ENCODE data around the gene MS4A13. TPM values are rescaled to one million over a fixed set of nuclear protein-coding genes. Genes with fewer than 3 reads are reported as not detected.
"Not testable (repeated sequence)": the region's sequence is repeated elsewhere in the genome, so short reads cannot be mapped to it uniquely, and the experiment has no call there.

Gene MS4A13
- polyA plus RNA-seq, 1 of the 3 experiments (the other 2 are of a cell fraction) = not detected

DNA sequence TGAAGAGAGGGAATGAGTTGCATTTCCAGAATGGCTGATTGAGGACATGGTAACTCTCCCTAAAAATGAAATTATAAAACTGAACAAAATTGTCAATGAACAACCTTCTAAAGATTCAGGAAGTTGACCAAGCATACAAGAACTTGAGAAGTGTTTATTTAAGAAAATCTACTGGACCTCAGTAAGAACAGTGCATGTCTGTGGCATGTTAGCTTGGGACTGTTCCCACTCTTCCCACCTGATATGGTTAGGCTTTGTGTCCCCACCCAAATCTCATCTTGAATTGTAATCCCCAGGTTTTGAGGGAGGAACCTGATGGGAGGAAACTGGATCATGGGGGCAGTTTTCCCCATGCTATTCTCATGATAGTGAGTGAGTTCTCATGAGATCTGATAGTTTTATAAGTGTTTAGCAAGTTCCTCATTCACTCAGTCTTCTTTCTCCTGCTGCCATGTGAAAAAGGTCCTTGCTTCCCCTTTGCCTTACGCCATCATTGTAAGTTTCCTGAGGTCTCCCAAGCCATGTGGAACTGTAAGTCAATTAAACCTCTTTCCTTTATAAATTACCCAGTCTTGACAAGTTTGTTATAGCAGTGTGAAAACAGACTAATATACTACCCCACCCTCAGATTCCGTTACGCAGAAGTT, 15.4 kb downstream of the MS4A13 start:
- Histone ChIP-seq H3F3A (replicated peaks; ENCODE audit: insufficient read depth) (no peaks in the 10 kb centered on the region), H3K79me2 (ENCODE audit: insufficient read depth) (no peaks in the 10 kb centered on the region), H3K36me3 (replicated peaks in 1 of 2; ENCODE audit: control insufficient read depth in 1 of 2, insufficient read depth in 2 of 2, low read length in 1 of 2) (no peaks in the 10 kb centered on the region), H3K27ac (ENCODE audit: low read depth in 2 of 2, low read length in 1 of 2) (no peak overlapping the region), H3K9me2 (no peaks in the 10 kb centered on the region), H3K9ac (no peak overlapping the region), H3K27me3 (ENCODE audit: insufficient read depth) (no peaks in the 10 kb centered on the region), H4K20me1 (ENCODE audit: insufficient read depth) (no peaks in the 10 kb centered on the region), H3K9me3 (no peaks in the 10 kb centered on the region), H3K4me3 (ENCODE audit: low read depth in 2 of 2, low read length in 1 of 2) (no peak overlapping the region), H3K4me2 (no peak overlapping the region), H2AFZ (ENCODE audit: low read depth) (no peak overlapping the region), H3K4me1 (ENCODE audit: control insufficient read depth in 1 of 2, insufficient read depth in 2 of 2, low read depth in 1 of 2, low read length in 1 of 2) (no peaks in the 10 kb centered on the region)
- ChIA-PET POLR2A (no interaction called here), CTCF (no interaction called here)
- DNase-seq = no peak
- TF ChIP-seq YY1 (IDR thresholded peaks at IDR 0.05; ENCODE audit: low read depth) (no peak), FOSL2 (IDR thresholded peaks at IDR 0.05; ENCODE audit: borderline replicate concordance, low read depth) (no peak)
- whole genome bisulfite sequencing (ENCODE audit: low lambda C conversion rate) = 11% methylated on average over 3 of the region's 3 CpGs

DNA sequence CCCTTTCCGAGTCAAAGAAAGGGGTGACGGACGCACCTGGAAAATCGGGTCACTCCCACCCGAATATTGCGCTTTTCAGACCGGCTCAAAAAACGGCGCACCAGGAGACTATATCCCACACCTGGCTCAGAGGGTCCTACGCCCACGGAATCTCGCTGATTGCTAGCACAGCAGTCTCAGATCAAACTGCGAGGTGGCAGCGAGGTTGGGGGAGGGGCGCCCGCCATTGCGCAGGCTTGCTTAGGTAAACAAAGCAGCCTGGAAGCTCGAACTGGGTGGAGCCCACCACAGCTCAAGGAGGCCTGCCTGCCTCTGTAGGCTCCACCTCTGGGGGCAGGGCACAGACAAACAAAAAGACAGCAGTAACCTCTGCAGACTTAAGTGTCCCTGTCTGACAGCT, 17.2 kb downstream of the MS4A13 start:
- H2AFZ ChIP-seq (ENCODE audit: low read depth); CTCF ChIA-PET; H3K36me3 ChIP-seq (replicated peaks in 1 of 2; ENCODE audit: control insufficient read depth in 1 of 2, insufficient read depth in 2 of 2, low read length in 1 of 2); H3K79me2 ChIP-seq (ENCODE audit: insufficient read depth); H3K27me3 ChIP-seq (ENCODE audit: insufficient read depth); H3K4me1 ChIP-seq (ENCODE audit: control insufficient read depth in 1 of 2, insufficient read depth in 2 of 2, low read depth in 1 of 2, low read length in 1 of 2); H3K9me2 ChIP-seq; H3K9me3 ChIP-seq; H3K27ac ChIP-seq (ENCODE audit: low read depth in 2 of 2, low read length in 1 of 2); DNase-seq; H3K4me3 ChIP-seq (ENCODE audit: low read depth in 2 of 2, low read length in 1 of 2); POLR2A ChIA-PET; H3F3A ChIP-seq (replicated peaks; ENCODE audit: insufficient read depth); H4K20me1 ChIP-seq (ENCODE audit: insufficient read depth); H3K9ac ChIP-seq; H3K4me2 ChIP-seq: not testable (repeated sequence)
- 14% methylated on average over 11 of the region's 18 CpGs for WGBS (ENCODE audit: low lambda C conversion rate)

DNA sequence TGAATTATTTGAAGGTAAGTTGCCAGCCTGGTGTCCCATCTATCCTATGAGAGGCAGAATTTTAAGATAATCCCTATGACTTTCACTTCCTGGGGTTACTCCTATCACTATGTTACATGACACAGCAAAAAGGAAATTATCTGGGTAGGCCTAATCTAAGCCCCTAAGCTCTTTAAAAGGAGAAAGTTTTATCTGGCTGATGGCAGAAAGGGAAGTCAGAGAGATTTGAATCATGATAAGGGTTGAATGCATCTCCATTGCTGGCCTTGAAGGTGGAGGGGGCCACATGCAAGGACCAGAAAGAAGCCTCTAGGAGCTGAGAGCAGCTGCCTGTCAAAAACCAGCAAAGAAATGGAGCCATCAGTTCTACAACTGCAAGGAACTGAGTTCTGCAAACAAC, 23.4 kb downstream of the MS4A13 start:
- H3K9me2 ChIP-seq; CTCF ChIA-PET; H3K79me2 ChIP-seq (ENCODE audit: insufficient read depth); H3K4me1 ChIP-seq (ENCODE audit: control insufficient read depth in 1 of 2, insufficient read depth in 2 of 2, low read depth in 1 of 2, low read length in 1 of 2); POLR2A ChIA-PET; H3F3A ChIP-seq (replicated peaks; ENCODE audit: insufficient read depth); DNase-seq; H3K27ac ChIP-seq (ENCODE audit: low read depth in 2 of 2, low read length in 1 of 2); H3K4me3 ChIP-seq (ENCODE audit: low read depth in 2 of 2, low read length in 1 of 2); H4K20me1 ChIP-seq (ENCODE audit: insufficient read depth); H2AFZ ChIP-seq (ENCODE audit: low read depth); H3K36me3 ChIP-seq (replicated peaks in 1 of 2; ENCODE audit: control insufficient read depth in 1 of 2, insufficient read depth in 2 of 2, low read length in 1 of 2); H3K9ac ChIP-seq; H3K4me2 ChIP-seq; H3K27me3 ChIP-seq (ENCODE audit: insufficient read depth); H3K9me3 ChIP-seq: not testable (repeated sequence)

DNA sequence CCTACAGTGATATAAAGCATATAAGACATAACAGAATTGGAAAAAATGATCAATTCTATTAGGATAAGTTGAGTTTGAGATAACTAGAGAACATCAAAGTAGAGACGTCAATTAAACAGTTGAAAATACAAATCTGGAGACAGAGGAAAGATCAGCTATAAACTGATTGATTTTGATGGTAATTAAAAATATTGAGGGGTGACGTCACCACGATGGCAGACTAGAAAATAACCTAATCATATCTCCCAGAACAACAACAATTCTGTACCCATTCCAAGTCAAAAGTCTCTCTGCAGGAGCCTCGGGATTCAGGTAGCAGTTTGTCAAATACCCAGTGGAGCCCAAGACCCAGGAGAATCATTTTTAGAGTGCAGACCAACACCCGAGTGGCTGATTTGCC, 28.9 kb downstream of the MS4A13 start:
- ChIA-PET POLR2A (no interaction called here), CTCF (no interaction called here)
- Histone ChIP-seq H3K4me3 (ENCODE audit: low read depth in 2 of 2, low read length in 1 of 2) (no peak overlapping the region), H3K9me2 (no peaks in the 10 kb centered on the region), H3K36me3 (replicated peaks in 1 of 2; ENCODE audit: control insufficient read depth in 1 of 2, insufficient read depth in 2 of 2, low read length in 1 of 2) (no peaks in the 10 kb centered on the region), H3K79me2 (ENCODE audit: insufficient read depth) (no peaks in the 10 kb centered on the region), H4K20me1 (ENCODE audit: insufficient read depth) (no peaks in the 10 kb centered on the region), H3K4me2 (no peak overlapping the region), H3K4me1 (ENCODE audit: control insufficient read depth in 1 of 2, insufficient read depth in 2 of 2, low read depth in 1 of 2, low read length in 1 of 2) (no peaks in the 10 kb centered on the region), H2AFZ (ENCODE audit: low read depth) (no peak overlapping the region), H3F3A (replicated peaks; ENCODE audit: insufficient read depth) (no peaks in the 10 kb centered on the region), H3K27ac (ENCODE audit: low read depth in 2 of 2, low read length in 1 of 2) (no peak overlapping the region), H3K27me3 (ENCODE audit: insufficient read depth) (no peaks in the 10 kb centered on the region), H3K9ac (no peak overlapping the region), H3K9me3 (no peaks in the 10 kb centered on the region)
- under 1% methylated on average over 5 of the region's 5 CpGs for WGBS (ENCODE audit: low lambda C conversion rate)
- DNase-seq = no peak
- TF ChIP-seq GATA2 (CRISPR knock-in tag; IDR thresholded peaks at IDR 0.05) = no peak
- TF ChIP-seq TEAD4 (IDR thresholded peaks at IDR 0.05; ENCODE audit: borderline replicate concordance, insufficient read depth) = no peak
- no peak for TF ChIP-seq SIN3A (IDR thresholded peaks at IDR 0.05; ENCODE audit: borderline replicate concordance, low read depth, low read length)
- TF ChIP-seq, protein P1, sequence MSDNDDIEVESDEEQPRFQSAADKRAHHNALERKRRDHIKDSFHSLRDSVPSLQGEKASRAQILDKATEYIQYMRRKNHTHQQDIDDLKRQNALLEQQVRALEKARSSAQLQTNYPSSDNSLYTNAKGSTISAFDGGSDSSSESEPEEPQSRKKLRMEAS (IDR thresholded peaks at IDR 0.05; ENCODE audit: low read depth) = no peak
- TF ChIP-seq POLR2AphosphoS5 (IDR thresholded peaks at IDR 0.05; ENCODE audit: low read depth, low read length) = no peak
- TF ChIP-seq RAD21 (IDR thresholded peaks at IDR 0.05; ENCODE audit: low read length) = no peak
- no peak for TF ChIP-seq RXRA (IDR thresholded peaks at IDR 0.05; ENCODE audit: borderline replicate concordance, low read depth)
- TF ChIP-seq FOXJ3 (CRISPR knock-in tag; IDR thresholded peaks at IDR 0.05) = no peak
- no peak for TF ChIP-seq FOXM1 (IDR thresholded peaks at IDR 0.05; ENCODE audit: low read depth)
- TF ChIP-seq, protein P2, sequence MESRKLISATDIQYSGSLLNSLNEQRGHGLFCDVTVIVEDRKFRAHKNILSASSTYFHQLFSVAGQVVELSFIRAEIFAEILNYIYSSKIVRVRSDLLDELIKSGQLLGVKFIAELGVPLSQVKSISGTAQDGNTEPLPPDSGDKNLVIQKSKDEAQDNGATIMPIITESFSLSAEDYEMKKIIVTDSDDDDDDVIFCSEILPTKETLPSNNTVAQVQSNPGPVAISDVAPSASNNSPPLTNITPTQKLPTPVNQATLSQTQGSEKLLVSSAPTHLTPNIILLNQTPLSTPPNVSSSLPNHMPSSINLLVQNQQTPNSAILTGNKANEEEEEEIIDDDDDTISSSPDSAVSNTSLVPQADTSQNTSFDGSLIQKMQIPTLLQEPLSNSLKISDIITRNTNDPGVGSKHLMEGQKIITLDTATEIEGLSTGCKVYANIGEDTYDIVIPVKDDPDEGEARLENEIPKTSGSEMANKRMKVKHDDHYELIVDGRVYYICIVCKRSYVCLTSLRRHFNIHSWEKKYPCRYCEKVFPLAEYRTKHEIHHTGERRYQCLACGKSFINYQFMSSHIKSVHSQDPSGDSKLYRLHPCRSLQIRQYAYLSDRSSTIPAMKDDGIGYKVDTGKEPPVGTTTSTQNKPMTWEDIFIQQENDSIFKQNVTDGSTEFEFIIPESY (IDR thresholded peaks at IDR 0.05; ENCODE audit: borderline replicate concordance, low read depth) = no peak
- TF ChIP-seq, protein P3, sequence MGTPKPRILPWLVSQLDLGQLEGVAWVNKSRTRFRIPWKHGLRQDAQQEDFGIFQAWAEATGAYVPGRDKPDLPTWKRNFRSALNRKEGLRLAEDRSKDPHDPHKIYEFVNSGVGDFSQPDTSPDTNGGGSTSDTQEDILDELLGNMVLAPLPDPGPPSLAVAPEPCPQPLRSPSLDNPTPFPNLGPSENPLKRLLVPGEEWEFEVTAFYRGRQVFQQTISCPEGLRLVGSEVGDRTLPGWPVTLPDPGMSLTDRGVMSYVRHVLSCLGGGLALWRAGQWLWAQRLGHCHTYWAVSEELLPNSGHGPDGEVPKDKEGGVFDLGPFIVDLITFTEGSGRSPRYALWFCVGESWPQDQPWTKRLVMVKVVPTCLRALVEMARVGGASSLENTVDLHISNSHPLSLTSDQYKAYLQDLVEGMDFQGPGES (IDR thresholded peaks at IDR 0.05; ENCODE audit: low read depth, low read length) = no peak
- TF ChIP-seq FOSL2 (IDR thresholded peaks at IDR 0.05; ENCODE audit: borderline replicate concordance, low read depth) = no peak
